ENCODE results near the gene ZNF792. TPM values are rescaled to one million over a fixed set of nuclear protein-coding genes. Genes with fewer than 3 reads are reported as not detected.

Gene ZNF792
- total and polyA plus RNA-seq, 12 donors = 1.6 to 5.9 (median 3.6) TPM

DNA sequence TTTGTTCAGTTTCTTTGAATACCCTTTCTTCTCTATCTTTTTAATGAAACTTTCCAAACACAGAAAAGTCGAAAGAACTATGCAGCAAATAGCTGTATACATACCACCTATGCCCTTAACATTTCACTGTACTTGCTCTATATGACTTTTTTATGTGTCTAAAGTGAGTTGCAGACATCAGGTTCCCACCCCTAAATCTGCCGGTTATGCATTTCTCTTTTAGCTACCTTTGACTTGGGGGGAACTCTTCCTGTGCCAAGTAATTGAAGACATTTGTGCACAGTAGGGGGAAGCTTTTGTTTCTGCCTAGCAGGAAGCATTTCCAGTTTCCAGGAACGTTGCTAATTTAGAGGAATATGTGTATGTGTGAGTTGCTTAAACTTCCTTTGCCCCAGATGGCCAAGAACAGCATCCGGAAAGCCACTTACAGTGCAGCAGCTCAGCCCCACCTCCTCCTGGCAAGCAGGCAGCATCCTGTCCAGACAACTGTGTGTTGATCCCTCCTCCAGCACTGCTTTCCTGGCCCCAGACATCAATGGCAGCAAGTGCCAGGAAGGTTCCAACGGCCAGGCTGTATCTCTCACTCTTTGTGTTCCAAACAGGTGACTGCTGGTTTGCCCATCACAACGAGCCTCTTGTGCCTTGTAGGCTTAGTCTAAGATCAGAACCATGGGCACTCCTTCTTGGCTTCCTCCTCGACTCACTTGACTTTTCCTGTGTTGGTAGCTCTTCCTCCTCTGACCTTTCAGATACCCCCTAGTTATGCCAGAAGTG is 21.4 kb upstream of the ZNF792 start:
- H3K27me3 ChIP-seq = no peaks in the 10 kb centered on the region
- H3K9me3 ChIP-seq = no peaks in the 10 kb centered on the region
- peak overlapping the region in 9 of 10 donors; percentile 34 to 77 (median 61) for H3K27ac ChIP-seq
- TF ChIP-seq, protein P1, sequence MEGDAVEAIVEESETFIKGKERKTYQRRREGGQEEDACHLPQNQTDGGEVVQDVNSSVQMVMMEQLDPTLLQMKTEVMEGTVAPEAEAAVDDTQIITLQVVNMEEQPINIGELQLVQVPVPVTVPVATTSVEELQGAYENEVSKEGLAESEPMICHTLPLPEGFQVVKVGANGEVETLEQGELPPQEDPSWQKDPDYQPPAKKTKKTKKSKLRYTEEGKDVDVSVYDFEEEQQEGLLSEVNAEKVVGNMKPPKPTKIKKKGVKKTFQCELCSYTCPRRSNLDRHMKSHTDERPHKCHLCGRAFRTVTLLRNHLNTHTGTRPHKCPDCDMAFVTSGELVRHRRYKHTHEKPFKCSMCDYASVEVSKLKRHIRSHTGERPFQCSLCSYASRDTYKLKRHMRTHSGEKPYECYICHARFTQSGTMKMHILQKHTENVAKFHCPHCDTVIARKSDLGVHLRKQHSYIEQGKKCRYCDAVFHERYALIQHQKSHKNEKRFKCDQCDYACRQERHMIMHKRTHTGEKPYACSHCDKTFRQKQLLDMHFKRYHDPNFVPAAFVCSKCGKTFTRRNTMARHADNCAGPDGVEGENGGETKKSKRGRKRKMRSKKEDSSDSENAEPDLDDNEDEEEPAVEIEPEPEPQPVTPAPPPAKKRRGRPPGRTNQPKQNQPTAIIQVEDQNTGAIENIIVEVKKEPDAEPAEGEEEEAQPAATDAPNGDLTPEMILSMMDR (IDR thresholded peaks at IDR 0.05) = no peak
- 18 to 23% methylated on average over 7 of the region's 7 CpGs for WGBS, 2 donors
- DNase-seq (peak; percentile 61 to 78), ATAC-seq (peak; percentile 89 to 98 (median 97))
- H3K4me3 ChIP-seq = no peak overlapping the region
- no peaks in the 10 kb centered on the region for H3K36me3 ChIP-seq
- peaks cover 3 to 30% (median 14%) of the 10 kb centered on the region in 9 donors for H3K4me1 ChIP-seq
- intact Hi-C loops (cut with DNase I) = no loop called here

DNA sequence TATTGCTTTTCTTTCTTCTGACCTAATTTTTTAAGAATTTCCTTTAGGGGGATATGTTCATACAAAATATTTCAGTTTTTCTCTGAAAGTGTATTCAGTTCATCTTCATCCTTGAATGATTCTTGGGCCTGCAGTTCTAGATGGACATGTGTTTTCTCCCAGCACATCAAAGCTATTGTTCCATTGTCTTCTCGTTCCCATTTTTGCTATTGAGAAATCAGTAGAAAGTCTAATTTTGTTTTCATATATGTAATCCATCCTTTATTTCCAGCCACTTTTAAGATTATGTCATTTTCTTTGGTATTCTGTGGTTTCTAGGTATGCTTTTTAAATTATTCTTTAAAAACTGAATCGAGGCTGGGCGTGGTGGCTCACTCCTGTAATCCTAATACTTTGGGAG is 20.3 kb upstream of the ZNF792 start:
- Histone ChIP-seq H3K4me3 (no peak overlapping the region), H3K27ac (peak overlapping the region in 3 of 10 donors; percentile 61 to 77 (median 69)), H3K9me3 (no peaks in the 10 kb centered on the region), H3K4me1 (peaks cover 3 to 29% (median 14%) of the 10 kb centered on the region in 9 donors), H3K27me3 (no peaks in the 10 kb centered on the region), H3K36me3 (no peaks in the 10 kb centered on the region)
- ATAC-seq (no peak), DNase-seq (no peak)
- WGBS, 2 donors = 91 to 93% methylated on average over 3 of the region's 3 CpGs
- intact Hi-C loops (cut with DNase I) = no loop called here
- TF ChIP-seq, protein P1 (IDR thresholded peaks at IDR 0.05) = no peak

DNA sequence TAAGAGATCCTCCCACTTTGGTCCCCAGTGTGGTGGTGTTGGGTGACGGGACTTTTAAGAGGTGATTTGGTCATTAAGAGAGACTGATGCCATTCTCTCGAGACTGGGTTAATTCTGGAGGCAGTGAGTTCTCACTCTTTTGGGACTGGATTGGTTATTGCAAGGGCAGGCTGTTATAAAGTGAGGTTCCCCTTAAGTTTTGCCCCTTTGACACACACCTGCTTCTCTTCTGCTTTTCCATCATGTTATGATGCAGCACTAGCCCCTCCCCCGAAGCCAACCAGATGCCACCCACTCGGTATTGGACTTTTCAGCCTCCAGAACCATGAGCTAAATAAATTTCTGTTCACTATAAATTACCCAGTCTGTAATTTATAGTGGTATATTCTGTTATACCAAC is 19.8 kb upstream of the ZNF792 start:
- Histone ChIP-seq H3K4me3 (no peak overlapping the region), H3K27me3 (no peaks in the 10 kb centered on the region), H3K4me1 (peaks cover 3 to 24% (median 14%) of the 10 kb centered on the region in 9 donors), H3K36me3 (no peaks in the 10 kb centered on the region), H3K27ac (no peak overlapping the region), H3K9me3 (no peaks in the 10 kb centered on the region)
- TF ChIP-seq, protein P1 (IDR thresholded peaks at IDR 0.05) = no peak
- intact Hi-C loops (cut with DNase I) = no loop called here
- ATAC-seq (no peak), DNase-seq (no peak)
- 94 to 95% methylated on average over 4 of the region's 4 CpGs for WGBS, 2 donors

DNA sequence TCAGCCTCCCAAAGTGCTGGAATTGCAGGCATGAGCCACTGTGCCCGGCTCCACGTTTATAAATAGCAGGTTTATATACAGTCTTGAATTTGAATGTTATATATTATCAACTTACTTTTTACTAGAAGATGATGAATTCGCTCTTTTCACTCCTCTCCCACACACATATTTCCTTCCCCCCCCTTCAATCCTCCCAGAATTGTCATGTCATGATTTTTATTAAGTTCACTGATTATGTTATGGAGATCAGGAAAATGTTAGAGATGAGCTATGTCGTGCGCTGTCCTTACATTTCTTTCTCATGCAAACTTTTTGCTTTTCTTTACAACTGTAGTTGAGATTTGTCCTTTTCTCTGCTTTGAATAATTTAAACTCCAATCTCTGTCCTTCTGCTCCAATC is 18.2 kb upstream of the ZNF792 start:
- TF ChIP-seq, protein P1 (IDR thresholded peaks at IDR 0.05) = no peak
- Histone ChIP-seq H3K27ac (no peak overlapping the region), H3K9me3 (no peaks in the 10 kb centered on the region), H3K36me3 (no peaks in the 10 kb centered on the region), H3K4me1 (peaks cover 3 to 19% (median 14%) of the 10 kb centered on the region in 9 donors), H3K4me3 (no peak overlapping the region), H3K27me3 (no peaks in the 10 kb centered on the region)
- DNase-seq (no peak), ATAC-seq (no peak)
- WGBS, 2 donors = 60 to 61% methylated on average over 5 of the region's 5 CpGs
- intact Hi-C loops (cut with DNase I) = no loop called here

Data from heart right ventricle (tissue), 16 donors.